Measurements from ENCODE around the gene AGRP.

The AGRP gene

DNA sequence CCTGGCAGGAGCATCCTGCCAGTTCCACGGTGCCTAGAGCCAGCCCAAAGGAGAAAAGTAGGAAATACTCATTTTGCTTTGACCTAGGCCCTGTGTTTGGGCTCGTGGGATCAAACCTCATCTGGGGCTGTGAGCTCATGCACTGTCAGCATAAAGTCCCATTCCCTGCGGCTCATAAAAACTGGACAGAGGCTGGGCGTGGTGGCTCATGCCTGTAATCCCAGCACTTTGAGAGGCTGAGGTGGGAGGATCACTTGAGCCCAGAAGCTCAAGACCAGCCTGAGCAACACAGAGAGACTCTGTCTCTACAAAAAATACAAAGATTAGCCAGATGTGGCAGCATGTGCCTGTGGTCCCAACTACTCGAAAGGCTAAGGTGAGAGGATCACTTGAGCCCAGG, 20.3 kb downstream of the AGRP start:
- no peak for DNase-seq

DNA sequence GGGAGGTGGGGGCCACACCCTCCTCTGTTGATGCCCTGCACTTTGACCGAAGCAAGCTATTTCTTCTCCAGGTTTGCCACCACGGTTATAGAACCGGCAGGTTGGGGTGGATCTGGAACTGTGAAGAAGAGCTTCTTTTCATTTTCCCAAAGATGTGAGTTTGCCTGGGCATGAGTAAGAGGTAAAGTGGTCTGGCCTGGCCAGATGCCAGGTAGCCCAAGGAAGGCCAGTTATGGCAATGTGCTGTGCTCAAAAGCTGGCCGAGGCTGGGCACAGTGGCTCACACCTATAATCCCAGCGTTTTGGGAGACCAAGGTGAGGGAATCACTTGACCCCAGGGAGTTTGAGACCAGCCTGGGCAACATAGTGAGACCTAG, 21.1 kb downstream of the AGRP start:
- no peak for DNase-seq

DNA sequence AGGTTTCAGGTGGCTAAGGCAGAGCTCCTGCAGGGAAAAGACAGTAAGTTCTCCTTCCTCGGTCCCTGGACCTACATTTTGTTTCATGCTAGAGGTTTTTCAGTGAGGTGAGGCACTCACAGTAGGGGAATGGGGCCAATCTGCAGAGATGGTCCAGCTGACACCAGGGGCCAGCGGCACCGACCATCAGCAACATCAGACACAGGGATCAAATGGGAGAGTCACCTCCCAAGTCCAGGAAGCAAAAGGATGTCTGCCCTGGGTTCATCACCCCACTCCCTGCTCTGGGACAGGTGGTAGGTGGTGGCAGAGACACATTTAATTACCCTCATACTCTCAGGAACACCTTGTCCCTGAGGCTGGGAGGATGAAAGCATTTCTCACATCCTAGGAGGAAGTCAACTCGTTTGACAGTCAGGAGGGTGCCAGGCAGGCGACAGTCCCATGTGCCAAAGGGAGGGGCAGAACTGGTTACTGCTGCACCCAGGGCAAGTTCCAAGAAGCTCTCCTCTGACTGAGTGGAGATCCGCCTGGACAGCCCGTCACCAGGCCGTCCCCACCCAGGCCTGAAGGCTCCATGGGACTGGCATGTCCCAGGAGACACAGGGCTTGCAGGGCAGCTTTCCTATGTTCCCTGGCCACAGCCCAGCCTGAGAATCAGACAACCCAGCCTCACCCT, 21.6 kb downstream of the AGRP start:
- no peak for DNase-seq

DNA sequence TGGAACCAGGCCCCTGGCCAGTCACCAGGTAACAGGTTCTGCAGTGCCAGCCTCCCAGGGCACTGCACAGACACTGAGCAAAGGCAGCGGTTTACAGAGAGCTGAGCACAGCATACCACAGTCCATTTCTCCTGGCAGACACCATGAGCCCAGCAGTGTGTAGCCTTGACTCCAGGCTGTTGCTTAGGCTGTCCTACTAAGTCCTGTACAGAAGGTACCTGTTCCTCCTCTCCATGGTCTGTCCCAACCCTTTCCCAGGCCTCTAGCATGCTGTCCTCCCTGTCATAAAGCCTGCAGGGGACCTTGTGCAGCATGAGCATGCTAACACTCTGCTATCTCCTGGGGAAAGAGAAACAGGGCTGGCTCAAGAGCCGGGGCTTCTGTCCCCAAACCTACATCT, 22.4 kb downstream of the AGRP start:
- no peak for DNase-seq

DNA sequence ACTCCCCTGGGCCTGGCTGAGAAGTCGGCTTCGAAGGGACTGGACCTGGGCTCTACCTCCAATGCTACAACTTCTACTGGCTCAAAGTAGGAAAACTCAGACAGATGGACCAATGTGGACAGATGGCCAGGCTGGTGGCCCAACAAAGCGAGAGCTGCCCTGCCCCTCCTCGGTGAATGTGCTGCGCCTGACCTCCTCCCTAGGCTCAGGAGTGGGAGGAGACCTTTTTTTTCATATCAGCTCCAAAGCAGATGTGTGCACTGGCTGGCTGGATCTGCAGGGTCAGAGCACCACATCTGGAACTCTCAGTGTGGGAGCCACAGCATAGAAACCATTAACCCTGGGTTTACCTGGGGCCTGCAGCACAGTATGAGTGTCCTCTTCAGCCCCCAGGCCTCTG, 23.2 kb downstream of the AGRP start:
- no peak for DNase-seq

DNA sequence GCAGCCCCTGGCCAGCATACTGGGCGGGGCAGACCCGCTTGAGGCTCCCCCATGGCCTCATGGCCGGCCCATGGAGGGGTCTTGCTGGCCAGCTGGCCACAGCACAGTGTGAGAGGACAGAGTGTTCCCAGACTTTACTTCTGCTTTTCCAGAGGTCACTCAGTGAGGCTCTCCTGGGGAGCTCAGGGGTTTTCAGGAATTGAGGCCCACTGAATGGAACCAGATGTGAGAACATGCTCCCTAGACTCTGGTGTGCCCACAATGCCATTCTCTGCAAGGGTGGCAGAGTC, 23.5 kb downstream of the AGRP start:
- DNase-seq: no peak

DNA sequence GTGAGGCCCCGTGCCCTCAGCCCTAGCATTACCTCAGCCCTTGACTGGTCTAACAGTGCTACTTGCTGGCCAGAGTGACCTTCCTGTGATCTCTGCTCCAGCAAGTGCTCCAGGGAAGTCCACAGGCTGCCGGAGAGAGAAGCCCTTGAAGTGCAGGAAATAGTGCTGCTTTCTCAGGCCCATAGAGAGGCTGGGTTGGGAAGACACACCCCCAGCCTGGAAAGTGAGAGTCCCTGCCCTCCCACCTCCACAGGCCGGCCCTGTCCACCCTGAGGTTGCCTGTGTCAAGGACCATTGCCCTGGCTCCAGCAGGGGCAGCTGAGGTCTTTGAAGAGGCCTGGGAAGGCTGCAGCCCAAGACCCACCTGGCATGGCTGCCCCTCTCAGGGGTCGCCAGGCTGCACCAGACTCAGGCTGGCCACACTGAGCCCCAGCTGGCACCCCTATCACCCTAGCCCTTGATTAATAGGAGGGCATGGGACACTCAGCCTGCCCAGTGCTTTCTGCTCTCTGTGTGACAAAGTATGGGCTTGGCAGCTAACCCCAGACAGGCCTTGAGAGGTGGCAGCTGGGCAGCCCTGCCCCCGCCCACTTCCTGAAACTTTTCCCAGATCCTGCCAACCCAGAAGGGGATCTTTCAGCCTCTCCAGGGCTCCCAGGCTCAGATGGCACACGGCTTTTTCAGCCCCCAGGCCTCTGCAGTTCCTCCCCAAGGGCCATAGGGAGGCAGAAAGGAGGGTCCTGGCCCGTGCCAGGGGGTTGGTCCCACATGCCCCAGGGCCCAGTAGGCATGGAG, 24.1 kb downstream of the AGRP start:
- DNase-seq: no peak

DNA sequence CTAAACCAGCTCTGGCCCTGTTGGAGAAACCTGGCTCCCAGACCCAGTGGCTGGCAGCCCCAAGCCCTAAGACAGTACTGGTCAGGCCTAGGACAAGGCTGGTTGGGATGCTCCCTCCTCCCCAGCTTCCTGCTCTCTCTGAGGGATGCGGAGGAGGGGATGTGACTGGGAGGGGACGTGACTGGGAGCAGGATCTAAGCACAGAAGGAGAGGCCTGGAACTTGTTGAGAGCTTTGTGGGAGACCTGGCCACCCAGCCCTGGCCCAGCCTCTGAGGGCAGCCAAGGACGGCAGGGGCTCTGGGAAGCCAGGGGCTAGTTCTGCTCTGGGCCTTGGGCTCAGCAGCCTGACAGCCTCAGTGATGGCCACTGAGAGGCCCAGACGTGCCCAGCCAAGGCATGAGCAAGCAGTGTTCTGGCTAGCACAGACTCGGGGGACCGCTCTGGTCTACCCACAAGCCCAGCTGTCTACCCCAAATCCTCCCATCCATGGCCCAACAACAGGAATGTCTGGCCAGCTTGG, 25.2 kb downstream of the AGRP start:
- DNase-seq: no peak

DNA sequence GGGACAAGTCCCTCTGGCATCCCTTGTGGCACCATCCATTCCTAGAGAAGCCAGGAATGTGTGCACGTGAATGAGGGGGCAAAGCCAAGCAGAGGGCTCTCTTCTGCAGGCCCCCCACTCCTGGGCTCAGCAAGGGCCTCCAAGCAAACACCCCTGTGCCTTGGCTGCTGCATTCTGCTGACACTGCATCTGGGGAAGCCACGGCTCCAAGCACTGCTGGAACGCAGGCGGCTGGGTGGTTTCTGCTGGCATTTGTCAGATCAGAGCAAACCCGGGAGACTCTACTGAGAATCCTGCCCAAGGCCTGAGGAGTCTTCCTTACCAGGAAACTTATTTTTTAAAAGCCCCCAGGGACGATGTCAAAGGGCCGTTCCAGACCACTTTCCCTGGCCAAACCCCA, 25.7 kb downstream of the AGRP start:
- DNase-seq: no peak

DNA sequence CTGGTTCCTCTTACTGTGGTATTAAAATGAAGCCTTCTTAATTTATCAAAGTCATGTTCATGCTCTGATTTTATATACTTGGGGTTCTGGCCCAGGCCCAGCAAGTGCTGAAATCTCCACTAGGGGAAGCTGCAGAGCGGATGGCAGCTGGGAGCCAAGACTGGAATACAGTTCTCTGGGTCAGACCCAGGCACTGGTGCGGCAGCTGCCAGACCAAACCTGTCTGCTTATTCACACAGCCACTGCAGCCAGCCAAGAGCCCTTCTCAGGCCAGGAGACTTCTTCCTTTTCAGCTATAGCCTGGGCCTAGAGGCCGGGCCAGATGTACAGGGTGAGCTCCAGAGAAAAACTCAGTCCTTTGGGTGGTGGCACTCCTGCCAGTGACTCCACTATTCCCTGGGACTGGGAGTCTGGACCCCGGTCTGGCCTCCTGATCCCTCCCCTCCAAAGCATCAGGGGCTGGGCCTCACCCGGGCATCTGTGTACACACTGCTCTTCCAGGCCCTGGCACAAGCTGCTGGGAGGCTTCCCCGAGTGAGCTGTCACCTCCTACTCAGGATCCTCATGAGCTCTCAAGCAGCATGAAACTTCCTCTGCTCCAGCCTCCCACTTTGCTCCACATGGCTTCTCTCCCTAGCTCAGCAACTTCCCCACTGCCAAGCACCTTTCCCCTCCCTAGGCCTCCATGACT, 26.8 kb downstream of the AGRP start:
- DNase-seq: peak in 1 of 2 donors; percentile 12

DNA sequence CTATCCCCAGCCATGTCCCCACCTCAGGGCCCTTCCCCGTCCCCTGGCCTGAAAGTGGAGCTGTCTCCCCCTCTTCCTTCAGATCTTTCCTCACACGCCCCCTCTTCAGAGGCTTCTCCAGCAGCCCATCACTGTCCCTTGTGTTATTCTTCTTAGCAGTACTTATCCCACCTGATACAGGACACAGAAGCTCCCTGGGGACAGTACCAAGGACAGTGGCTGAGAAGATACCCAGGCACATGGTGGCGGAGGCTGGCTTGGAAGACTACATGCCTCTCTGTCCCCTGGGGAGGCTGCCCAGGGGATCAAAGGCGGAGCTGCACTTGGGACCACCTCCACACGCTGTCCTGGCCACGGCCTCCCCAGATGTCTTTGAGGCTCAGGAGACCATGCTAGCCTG, 28.5 kb downstream of the AGRP start:
- DNase-seq: no peak

DNA sequence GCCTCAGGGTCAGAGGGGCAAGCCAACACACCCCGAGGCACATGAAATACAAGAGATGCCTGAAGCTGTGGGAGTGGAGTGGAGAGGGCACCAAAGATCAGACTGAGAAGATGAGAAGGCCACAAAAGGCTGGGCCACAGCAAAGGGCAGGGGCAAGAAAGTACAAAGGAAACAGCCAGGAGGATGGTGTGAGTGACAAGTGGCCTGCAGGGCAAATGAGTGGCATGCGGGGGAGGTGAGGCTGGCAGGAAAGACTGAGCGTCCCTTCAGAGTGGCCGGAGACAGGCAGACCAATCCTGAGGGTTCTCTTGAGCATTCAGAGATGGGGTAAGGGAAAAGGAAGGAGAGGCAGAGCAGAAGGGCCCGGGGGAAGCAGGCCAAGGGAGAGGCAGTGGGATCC, 29.2 kb downstream of the AGRP start:
- DNase-seq: no peak

DNA sequence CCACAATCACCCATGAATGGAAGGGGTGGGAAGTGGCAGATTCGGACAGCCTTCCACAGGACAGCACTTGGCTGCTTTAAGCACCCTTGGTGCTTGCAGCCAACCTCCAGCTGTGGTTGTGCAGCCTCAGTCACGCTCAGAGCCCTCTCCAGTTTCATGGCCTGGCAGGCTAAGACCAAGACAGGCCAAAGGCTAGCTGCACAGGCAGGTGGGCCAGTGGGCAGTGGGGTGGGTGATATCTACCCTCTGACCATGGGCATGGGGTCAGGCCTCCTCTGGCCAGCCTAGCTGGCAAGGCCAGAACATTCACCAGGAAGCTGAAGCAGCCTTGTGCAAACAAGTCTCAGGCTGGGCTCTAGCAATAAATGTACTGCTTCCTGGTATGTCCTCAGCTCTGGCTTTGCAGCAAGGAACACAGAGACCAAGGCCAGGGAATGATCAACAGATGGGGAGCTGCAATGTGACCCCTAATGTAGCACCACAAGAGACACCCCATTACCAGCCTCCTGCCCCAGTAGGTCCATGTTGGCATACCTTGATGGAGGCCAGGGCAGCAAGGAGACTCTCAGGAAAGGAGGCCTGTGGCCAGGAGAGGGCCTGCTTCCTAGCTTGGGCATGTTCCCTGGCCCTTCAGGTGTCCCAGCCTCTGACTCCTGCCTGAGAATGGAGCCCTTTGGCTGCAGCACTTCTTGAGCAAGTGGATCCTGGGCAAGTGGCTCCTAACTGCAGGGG, 31.5 kb downstream of the AGRP start:
- DNase-seq: no peak

DNA sequence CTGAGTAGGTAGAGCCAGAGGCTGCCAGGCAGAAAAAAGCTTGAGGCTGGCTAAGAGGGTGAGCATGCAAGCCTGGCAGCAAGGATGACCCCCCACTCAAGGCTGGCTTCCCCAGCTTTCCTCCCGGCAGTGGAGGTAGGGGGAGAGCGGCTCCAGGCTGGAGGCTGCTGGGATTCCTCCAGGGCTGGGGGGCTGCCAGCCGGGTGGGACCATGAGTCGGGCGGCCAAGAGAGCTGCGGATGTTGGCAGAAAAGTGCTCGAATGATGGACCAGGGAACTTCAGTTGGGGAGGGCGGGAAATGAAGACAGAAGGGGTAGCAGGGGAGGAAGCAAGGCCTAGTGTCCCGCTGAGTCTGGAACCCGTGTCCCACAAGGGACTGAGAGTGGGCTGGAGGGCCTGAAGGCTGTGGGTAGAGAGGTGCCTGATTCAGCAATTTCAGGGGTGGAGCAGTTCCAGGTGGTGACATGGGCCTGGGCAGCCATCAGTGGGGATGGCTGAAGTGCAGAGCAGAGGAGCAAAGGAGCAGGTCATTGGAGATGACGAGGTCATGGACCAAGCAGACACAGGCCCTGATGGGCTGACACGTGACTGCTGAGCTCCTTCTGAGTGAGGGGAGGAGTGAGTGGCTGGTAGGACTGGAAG, 32.2 kb downstream of the AGRP start:
- DNase-seq: no peak

DNA sequence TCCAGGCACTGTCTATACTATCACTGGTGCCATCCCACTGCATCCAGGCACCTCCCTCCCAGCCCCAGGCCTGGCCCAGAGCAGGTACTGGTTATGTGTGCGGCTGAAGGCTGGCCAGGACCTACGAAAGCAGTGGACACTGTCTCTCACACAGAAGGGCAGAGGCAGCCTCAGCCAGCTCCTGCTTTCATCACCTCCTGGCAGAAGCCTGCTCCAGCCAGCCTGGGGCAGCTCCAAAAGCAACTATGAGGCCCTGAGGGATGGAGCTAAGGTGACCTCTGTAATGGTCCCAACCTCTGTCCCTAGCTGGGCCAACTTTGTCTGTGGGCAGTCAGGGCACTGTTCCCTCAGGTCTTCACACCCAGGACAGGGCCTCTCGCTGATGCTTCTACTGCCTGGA, 33.6 kb downstream of the AGRP start:
- DNase-seq: no peak

DNA sequence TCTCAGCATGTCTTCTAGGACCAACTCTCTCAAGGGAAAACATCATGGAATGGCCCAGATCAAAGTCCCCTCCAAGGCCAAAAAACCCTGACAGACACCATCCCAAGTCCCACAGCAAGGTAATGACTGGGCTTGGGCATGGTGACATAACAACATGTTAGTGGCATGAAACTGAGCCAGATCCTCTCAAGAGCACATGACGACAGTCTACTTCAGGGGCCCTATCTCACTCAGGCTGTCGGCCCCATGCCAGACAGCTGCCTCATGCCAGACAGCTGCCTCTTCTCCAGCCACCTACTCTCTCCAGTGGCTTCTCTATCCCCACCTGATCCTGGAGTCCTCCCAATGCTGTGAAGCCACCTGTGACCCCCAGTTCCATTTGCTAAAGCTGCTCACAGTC, 34.0 kb downstream of the AGRP start:
- DNase-seq: no peak

DNA sequence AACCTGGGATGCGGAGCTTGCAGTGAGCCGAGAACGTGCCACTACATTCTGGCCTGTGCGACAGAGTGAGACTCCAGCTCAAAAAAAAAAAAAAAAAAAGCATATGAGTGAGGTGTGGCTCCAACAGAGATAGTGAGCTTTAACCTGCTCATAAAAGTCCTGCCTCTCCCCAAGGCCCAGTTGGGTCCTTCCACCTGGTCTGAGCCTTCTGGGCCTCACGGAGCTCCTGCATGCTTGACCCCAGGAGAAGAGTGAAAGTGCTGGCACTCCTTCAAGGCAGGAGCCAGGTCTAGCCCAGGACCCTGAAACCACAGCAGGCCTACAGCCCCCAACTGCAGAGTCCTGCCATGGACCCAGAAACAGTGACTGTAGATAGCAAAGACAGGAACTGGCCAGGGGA, 34.8 kb downstream of the AGRP start:
- DNase-seq: no peak

DNA sequence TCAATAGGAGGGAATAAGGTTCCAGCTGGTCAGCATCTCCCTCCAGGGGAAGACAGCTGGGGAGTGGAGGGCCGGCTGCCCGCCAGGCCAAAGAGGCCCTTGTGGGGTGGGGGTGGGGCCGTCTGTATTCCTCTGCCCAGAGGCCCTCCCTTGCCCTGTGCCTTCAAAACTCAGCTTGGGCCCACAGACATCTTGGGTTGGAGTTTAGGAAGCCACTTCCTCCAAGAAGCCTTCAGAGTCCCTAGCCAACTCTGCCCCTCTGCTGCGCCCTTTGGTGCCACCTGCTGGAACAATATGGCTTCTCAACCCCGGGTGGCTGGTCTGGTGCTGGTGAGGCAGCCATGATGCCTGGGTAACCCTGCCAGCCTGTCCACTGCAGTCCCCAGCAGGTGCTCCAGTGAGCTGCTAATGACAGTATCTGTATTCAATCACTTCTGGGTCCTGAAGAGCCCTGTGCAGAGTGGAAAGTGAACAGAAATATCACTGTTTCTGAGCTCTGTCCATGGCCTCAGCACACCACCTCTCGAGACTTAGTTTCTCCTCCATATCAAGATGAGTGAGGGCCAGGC, 35.8 kb downstream of the AGRP start:
- DNase-seq: peak; percentile 49 to 64

DNA sequence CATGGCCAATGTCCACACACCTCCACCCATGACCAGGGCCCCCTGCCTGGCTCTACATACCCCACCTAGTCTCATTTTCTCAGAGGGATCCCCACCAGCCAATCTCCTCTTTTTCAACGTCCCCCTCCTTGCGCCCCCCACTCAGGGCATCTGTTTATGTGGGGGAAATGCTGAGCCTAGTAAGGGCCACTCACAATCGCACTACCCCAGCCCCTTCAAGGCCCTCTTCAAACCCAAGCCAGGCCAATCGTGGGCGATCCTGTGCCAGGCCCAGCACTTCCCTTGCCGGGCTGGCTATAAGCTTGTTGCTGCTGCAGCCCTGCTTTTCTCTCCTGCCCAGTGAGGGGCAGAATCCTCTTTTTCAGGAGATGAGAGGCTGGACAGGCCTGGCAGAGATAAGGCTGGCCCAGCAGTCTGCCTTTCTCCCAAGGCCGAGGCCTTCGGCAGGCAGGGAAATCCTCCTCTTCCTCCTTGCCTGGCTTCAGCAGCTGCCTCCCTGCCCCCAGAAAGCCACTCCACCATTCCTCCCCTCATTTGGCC, 36.3 kb downstream of the AGRP start:
- DNase-seq: no peak

DNA sequence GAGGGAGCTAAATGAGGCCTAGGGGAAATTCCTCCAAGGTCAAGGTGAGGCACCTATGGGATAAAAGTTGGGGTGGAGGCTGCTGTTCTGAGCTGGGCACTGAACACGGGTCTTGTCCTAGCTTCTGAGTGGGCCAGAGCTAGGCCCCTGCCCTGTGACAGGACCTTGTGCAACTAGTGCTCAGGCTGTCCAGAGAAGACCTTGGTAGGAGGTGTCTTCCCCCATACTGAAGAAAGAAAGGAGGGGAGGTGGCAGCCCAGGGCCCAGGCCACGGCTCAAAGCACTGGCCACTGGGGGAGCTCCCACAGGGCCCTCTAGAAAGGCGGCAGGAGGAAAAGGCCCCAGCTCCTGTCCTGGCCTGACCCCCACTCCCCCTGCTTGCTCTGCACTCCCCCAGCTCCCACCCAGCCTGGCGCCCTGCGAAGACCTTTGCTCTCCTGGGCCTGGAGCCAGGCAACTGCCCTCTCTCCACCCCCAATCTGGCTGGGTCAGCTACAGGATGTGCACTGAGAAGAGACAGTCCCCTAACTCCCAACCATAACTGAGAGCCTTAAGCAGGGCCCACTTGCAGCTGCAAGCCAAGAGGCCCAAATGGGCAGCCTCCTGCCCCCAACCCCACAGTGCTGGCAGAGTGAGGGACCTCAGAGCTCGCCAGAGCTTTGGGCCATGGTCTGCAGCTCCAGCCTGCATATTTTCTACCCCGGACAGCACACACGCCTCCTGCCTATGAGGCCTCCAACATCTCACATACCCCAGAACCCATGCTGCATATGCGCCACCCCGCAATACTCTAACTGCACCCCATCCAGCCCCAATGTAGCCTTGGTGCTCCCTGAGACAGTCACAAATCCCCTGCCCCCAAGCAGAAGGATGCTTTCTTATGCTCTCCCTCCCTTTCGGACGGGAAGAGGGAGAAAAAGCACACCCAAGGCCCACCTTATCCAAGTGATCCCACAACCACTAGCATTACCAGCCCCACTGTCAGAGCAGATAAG, 37.1 kb downstream of the AGRP start:
- no peak for DNase-seq

DNA sequence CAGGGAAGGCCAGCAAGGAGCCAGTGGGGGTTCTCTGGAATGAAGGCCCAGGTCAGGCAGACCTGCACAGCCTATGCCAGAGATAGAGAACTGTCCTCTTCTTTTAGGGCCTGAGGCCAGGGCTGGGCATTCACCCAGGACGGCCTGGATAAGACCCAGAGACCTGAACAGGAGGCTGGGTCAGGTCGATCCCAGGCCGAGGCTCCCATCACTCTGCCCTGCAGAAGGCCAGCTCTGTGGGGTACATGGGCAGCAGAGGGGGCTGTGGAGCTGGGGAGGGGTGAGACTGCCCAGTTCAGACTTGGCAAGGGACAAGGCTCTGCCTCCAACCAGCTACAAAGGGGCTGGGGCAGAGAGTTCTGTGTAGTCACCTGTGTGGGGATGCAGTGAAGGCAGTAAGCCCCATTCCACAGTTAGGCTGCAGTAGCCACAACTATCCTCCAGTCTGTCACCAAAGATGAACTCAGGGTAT, 37.9 kb downstream of the AGRP start:
- no peak for DNase-seq

Data from CD4-positive, alpha-beta T cell treated with Interferon alpha-2 for 1 hour (primary cell).